GM10266 (cell line): Measurements from ENCODE around the gene NECAB2.

Experiments used
- DNase-seq: peaks from one replicate; pipeline ENCODE4 v3.0.0; 2012; ENCODE audit errors: extremely low spot score
- TF ChIP-seq, protein P1 (sequence below): IDR thresholded peaks from 2 replicates; pipeline ENCODE4 v1.5.1; 2012; ENCODE audit warnings: mild to moderate bottlenecking, low read depth; ENCODE audit not compliant: control insufficient read depth, insufficient read depth; ENCODE audit errors: missing control alignments

Gene NECAB2

GRCh38 chr16:84021488-84021887, 53.4 kb downstream of the NECAB2 start:
- DNase-seq: no peak
- TF ChIP-seq, protein P1, sequence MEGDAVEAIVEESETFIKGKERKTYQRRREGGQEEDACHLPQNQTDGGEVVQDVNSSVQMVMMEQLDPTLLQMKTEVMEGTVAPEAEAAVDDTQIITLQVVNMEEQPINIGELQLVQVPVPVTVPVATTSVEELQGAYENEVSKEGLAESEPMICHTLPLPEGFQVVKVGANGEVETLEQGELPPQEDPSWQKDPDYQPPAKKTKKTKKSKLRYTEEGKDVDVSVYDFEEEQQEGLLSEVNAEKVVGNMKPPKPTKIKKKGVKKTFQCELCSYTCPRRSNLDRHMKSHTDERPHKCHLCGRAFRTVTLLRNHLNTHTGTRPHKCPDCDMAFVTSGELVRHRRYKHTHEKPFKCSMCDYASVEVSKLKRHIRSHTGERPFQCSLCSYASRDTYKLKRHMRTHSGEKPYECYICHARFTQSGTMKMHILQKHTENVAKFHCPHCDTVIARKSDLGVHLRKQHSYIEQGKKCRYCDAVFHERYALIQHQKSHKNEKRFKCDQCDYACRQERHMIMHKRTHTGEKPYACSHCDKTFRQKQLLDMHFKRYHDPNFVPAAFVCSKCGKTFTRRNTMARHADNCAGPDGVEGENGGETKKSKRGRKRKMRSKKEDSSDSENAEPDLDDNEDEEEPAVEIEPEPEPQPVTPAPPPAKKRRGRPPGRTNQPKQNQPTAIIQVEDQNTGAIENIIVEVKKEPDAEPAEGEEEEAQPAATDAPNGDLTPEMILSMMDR: no peak

DNA sequence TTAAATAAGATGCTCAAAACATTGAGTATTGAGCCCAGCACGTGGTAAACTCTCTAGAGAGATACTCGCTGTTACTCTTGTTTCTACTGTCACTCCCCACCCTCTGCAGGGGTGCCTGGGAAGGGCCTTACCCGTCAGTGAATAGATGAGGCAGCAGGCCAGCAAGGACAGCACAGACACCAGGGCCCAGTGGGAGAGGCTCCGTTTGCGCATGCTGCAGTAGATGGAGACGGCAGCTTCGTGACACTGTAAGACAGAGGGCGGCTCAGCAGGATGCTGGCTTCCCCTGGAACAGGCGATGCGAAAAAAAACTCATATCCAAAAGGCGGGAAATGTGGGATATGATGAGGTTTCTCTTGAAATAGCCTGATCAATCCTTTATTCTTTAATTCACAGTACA, 54.6 kb downstream of the NECAB2 start:
- TF ChIP-seq, protein P1: no peak
- no peak for DNase-seq

DNA sequence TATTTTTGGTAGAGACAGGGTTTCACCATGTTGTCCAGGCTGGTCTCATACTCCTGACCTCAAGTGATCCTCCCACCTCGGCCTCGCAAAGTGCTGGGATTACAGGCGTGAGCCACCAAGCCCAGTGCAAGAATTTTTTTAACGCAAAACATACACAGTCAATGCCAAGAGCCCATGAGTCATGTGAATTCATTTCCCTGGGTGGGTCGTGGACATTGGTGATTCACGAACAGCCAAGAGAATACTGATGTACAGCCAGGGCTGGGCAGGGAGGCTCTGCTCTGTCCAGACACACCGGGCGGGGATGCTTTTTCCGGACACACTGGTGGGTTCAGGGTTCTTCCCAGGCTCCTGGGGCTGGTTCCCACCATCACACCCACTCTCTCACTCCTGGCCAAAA, 56.8 kb downstream of the NECAB2 start:
- DNase-seq: no peak
- TF ChIP-seq, protein P1: no peak

DNA sequence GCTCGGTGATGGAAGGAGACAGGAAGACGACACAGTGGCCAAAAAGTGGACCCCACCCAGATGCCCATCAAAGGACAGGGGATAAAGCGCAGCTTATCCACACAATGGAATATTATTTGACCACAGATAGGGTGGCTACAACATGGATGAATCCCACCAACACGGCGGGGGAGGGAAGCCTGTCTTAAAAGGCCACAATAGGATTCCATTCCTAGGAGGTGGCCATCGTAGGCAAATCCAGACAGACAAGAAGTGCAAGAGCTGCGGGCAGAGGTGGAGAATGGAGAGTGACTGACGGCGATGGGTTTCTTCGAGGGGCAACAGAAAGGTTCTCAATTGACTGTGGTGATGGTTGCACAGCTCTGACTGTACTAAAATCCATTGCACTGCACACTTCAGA, 58.6 kb downstream of the NECAB2 start:
- TF ChIP-seq, protein P1: no peak
- no peak for DNase-seq

GRCh38 chr16:84027625-84028024, 59.6 kb downstream of the NECAB2 start:
- no peak for DNase-seq
- TF ChIP-seq, protein P1: no peak

- TF ChIP-seq, protein P1: no peak
- no peak for DNase-seq
Observed at GRCh38 chr16:84029297-84030047, 61.4 kb downstream of the NECAB2 start.

DNA sequence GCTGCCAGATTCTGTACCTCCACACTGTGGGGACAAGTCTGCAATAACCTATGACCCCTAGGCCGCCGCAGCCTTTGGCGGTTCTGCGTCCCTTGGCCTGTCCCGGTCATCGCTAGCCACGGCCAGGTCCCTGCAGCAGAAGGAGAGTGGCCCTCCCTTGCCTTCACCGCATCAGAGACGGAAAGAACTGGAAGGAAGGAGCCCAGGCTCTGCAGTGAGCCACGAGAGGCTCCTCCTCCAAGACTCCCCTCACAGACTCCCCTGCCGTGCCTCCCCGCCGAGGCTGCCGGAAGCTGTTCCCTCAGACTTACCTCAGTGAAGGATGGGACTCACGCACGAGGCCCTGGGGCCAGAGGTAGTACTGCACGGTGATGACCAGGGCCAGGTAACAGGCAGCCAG, 63.5 kb downstream of the NECAB2 start:
- no peak for DNase-seq
- TF ChIP-seq, protein P1: no peak
